GM18858 (cell line): Measurements from ENCODE around the gene TTC7B.

ENCODE experiments used
- ATAC-seq: cut with Tn5 transposase; IDR thresholded peaks from one replicate; pipeline ENCODE4 v1.9.1; 2021; ENCODE audit not compliant: unreplicated experiment

The TTC7B gene

GRCh38 chr14:90777830-90778485, 38.3 kb downstream of the TTC7B start:
- no peak for ATAC-seq

- ATAC-seq, result no peak
Measured at GRCh38 chr14:90777358-90777757, 38.9 kb downstream of the TTC7B start.

GRCh38 chr14:90775441-90775840, 40.8 kb downstream of the TTC7B start:
- ATAC-seq, result no peak

- ATAC-seq, result no peak
Measured at GRCh38 chr14:90774316-90774715, 41.9 kb downstream of the TTC7B start.

GRCh38 chr14:90773705-90774104, 42.5 kb downstream of the TTC7B start:
- ATAC-seq, result no peak

- no peak for ATAC-seq
Measured at GRCh38 chr14:90773196-90773486, 43.1 kb downstream of the TTC7B start.

- ATAC-seq, result no peak
Measured at GRCh38 chr14:90767899-90768298, 48.3 kb downstream of the TTC7B start.

GRCh38 chr14:90760591-90761316, 55.5 kb downstream of the TTC7B start:
- ATAC-seq, result no peak

GRCh38 chr14:90760078-90760444, 56.2 kb downstream of the TTC7B start:
- no peak for ATAC-seq

GRCh38 chr14:90759370-90760077, 56.7 kb downstream of the TTC7B start:
- ATAC-seq, result no peak

GRCh38 chr14:90758959-90759358, 57.3 kb downstream of the TTC7B start:
- no peak for ATAC-seq

GRCh38 chr14:90758028-90758889, 58.0 kb downstream of the TTC7B start:
- peak; percentile 74 for ATAC-seq

- no peak for ATAC-seq
Measured at GRCh38 chr14:90757452-90757851, 58.8 kb downstream of the TTC7B start.

GRCh38 chr14:90756755-90757345, 59.4 kb downstream of the TTC7B start:
- ATAC-seq, result no peak

- no peak for ATAC-seq
Measured at GRCh38 chr14:90755661-90756304, 60.4 kb downstream of the TTC7B start.

- ATAC-seq, result no peak
Measured at GRCh38 chr14:90753456-90754005, 62.7 kb downstream of the TTC7B start.

- no peak for ATAC-seq
Measured at GRCh38 chr14:90750701-90751100, 65.5 kb downstream of the TTC7B start.

- ATAC-seq, result no peak
Measured at GRCh38 chr14:90750191-90750590, 66.0 kb downstream of the TTC7B start.

- no peak for ATAC-seq
Measured at GRCh38 chr14:90747909-90748308, 68.3 kb downstream of the TTC7B start.

- no peak for ATAC-seq
Measured at GRCh38 chr14:90743826-90744225, 72.4 kb downstream of the TTC7B start.
